Calu3 (cell line): ENCODE results near the gene KCNT1. TPM values are rescaled to one million over a fixed set of nuclear protein-coding genes. Genes with fewer than 3 reads are reported as not detected.

Source experiments
- BruUV-seq: library from RNA; stranded (reverse); fragments of 400-500 nt; replicated peaks from 2 replicates; lab custom pipeline; 2021; lab: Mats Ljungman, UMichigan
- CTCF ChIA-PET: fragments of 300-600 bp; sonication (Branson Sonifier 250); formaldehyde crosslinking; loops from one replicate; lab custom pipeline; 2022; ENCODE audit warnings: antibody characterized with exemption; lab: Charles Lee
- DNase-seq: peaks from one replicate; pipeline ENCODE4 v3.0.0; 2022
- H3K27ac Mint-ChIP-seq: one replicate; pipeline ENCODE4 v1.8.0; 2022; ENCODE audit warnings: mixed read lengths; ENCODE audit not compliant: unreplicated experiment
- H3K27me3 Mint-ChIP-seq: one replicate; pipeline ENCODE4 v1.8.0; 2022; ENCODE audit warnings: mixed read lengths; ENCODE audit not compliant: unreplicated experiment
- H3K36me3 Mint-ChIP-seq: one replicate; pipeline ENCODE4 v1.8.0; 2022; ENCODE audit warnings: mild to moderate bottlenecking, moderate library complexity, mixed read lengths; ENCODE audit not compliant: insufficient read depth, unreplicated experiment
- H3K4me1 Mint-ChIP-seq: one replicate; pipeline ENCODE4 v1.8.0; 2022; ENCODE audit warnings: mild to moderate bottlenecking, low read depth, mixed read lengths; ENCODE audit not compliant: unreplicated experiment
- H3K4me3 Mint-ChIP-seq: one replicate; pipeline ENCODE4 v1.8.0; 2022; ENCODE audit warnings: mild to moderate bottlenecking, low read depth, moderate library complexity, mixed read lengths; ENCODE audit not compliant: unreplicated experiment
- H3K9me3 Mint-ChIP-seq: one replicate; pipeline ENCODE4 v1.8.0; 2022; ENCODE audit warnings: low read depth, mixed read lengths; ENCODE audit not compliant: unreplicated experiment
- CTCF ChIP-seq: fragments of 200-600 bp; IDR thresholded peaks from one replicate; pipeline ENCODE4 v1.8.0; 2022; ENCODE audit warnings: antibody characterized with exemption; ENCODE audit not compliant: unreplicated experiment
- intact Hi-C: fragments of 100-400 bp; cut with micrococcal nuclease; formaldehyde crosslinking; loops from one replicate; pipeline ENCODE4 v1.10.0; 2022; ENCODE audit not compliant: unreplicated experiment
- total RNA-seq: library from RNA; stranded (reverse); gene quantifications from 2 replicates; pipeline ENCODE4 v1.2.3, GENCODE V29; 2022

KCNT1 gene
- total RNA-seq, 1 experiment from 2014 or later = not detected

DNA sequence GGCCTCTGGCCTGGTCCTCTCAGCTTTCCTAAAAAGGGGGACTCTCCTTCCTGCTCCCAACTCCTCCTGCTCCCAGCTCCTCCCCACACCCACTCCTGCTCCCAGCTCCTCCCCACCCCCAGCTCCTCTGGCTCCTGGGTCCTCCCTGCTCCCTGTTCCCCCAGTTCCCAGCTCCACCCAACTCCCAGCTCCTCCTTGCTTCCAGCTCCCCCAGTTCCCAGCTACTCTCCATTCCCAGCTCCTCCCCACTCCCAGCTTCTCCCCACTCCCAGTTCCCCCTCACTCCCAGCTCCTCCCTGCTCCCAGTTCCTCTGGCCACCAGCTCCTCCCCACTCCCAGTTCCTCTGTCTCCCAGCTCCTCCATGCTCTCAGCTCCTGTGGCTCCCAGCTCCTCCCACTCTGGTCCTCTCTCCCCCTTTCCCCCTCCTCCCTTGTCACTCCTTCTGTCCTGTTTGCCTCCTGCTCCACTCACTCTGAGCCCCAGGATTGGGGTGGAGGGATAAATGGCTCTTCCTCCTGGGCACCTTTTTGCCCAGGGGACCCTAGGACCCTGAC is 75.7 kb downstream of the KCNT1 start:
- intact Hi-C loops = no loop called here
- Mint-ChIP-seq H3K27ac (no peak overlapping the region), H3K4me1 (no peaks in the 10 kb centered on the region), H3K4me3 (no peak overlapping the region), H3K36me3 (no peaks in the 10 kb centered on the region), H3K9me3 (no peaks in the 10 kb centered on the region), H3K27me3 (peaks cover 29% of the 10 kb centered on the region)
- no peak for DNase-seq
- CTCF ChIA-PET = no interaction called here
- no TSS peak for BruUV-seq
- no peak for TF ChIP-seq CTCF

DNA sequence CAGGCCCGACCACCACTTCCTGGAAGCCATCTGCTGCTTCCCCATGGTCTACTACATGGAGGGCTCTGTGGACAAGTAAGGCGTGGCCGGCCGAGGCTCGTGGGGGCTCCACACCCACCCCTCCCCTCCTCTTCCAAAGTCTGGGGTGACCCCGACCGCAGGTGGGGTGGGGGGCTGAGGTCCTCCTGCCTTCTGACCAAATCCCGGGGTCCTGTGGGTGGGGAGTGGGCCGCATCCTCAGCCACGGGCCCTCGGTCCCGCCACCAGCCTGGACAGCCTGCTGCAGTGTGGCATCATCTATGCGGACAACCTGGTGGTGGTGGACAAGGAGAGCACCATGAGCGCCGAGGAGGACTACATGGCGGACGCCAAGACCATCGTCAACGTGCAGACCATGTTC is 76.4 kb downstream of the KCNT1 start:
- CTCF ChIA-PET = no interaction called here
- intact Hi-C loops = no loop called here
- TF ChIP-seq CTCF = no peak
- DNase-seq = no peak
- no peak overlapping the region for H3K27ac Mint-ChIP-seq
- no peak overlapping the region for H3K4me3 Mint-ChIP-seq
- no peaks in the 10 kb centered on the region for H3K36me3 Mint-ChIP-seq
- H3K4me1 Mint-ChIP-seq = no peaks in the 10 kb centered on the region
- H3K27me3 Mint-ChIP-seq = peaks cover 36% of the 10 kb centered on the region
- no peaks in the 10 kb centered on the region for H3K9me3 Mint-ChIP-seq
- BruUV-seq = no TSS peak

DNA sequence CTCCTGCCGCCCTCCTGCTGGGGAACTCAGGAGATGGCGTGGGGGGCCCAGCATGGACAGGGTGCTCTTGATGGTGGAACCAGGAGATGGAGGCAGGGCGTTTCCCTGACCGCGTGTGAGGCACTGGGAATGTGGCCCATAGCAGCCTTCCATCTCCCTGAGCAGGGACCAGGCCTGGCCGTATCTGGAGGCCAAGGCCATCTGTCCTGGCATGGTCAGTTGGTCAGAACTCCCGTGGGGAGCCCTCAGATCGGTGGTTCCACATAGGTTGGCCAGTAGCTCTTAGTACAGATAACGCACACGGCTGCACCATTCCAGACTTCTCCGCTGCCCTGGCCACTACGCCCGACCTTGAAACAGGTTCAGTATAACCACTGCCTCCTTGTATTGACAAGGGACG is 77.6 kb downstream of the KCNT1 start:
- H3K4me1 Mint-ChIP-seq = no peaks in the 10 kb centered on the region
- intact Hi-C loops = no loop called here
- no peak for DNase-seq
- H3K4me3 Mint-ChIP-seq = no peak overlapping the region
- no peaks in the 10 kb centered on the region for H3K9me3 Mint-ChIP-seq
- BruUV-seq = no TSS peak
- no peak overlapping the region for H3K27ac Mint-ChIP-seq
- peaks cover 38% of the 10 kb centered on the region for H3K27me3 Mint-ChIP-seq
- CTCF ChIA-PET = no interaction called here
- TF ChIP-seq CTCF = no peak
- no peaks in the 10 kb centered on the region for H3K36me3 Mint-ChIP-seq

DNA sequence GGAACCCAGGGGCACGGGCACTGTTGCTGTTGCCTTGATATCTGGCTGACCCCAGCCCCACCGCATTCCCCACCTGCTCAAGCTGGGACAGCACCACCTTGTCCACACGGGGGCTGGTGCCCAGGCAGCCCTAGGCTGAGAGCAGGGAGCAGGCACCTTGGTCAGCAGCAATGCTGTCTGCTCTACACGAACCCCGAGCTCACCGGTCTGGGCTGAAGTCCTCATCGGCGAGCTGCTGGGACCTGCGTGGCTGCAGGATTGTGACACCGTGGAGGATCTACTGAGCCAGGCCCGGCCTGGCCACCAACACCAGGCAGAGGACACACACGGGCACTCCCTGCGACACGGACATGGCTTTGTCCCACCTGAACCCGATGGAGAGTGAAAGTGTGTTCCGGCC is 78.1 kb downstream of the KCNT1 start:
- Mint-ChIP-seq H3K4me1 (no peaks in the 10 kb centered on the region), H3K4me3 (no peak overlapping the region), H3K27me3 (peaks cover 38% of the 10 kb centered on the region), H3K27ac (no peak overlapping the region), H3K9me3 (no peaks in the 10 kb centered on the region), H3K36me3 (no peaks in the 10 kb centered on the region)
- DNase-seq = no peak
- TF ChIP-seq CTCF = no peak
- no TSS peak for BruUV-seq
- CTCF ChIA-PET = no interaction called here
- intact Hi-C loops = no loop called here
